OCI-LY1 (cell line): ENCODE data around the gene METRN.

Source experiments
- H2AFZ ChIP-seq: fragments of 200-600 bp; sonication (generic), shearing (Covaris generic); 2 replicates; pipeline ENCODE4 v1.6.0; 2014; ENCODE audit warnings: antibody characterized with exemption, mild to moderate bottlenecking, low read length
- H3F3A ChIP-seq: fragments of 200-600 bp; sonication (generic), shearing (Covaris generic); 2 replicates; pipeline ENCODE4 v1.6.0; 2014; ENCODE audit warnings: mild to moderate bottlenecking, antibody characterized with exemption, low read length, moderate library complexity; ENCODE audit not compliant: insufficient read depth
- H3K27ac ChIP-seq: fragments of 200-600 bp; sonication (generic); 2 replicates; pipeline ENCODE4 v1.5.1; 2014; ENCODE audit warnings: low read length, mixed run types, mild to moderate bottlenecking, low read depth; ENCODE audit not compliant: poor library complexity, severe bottlenecking
- H3K27me3 ChIP-seq: fragments of 200-600 bp; sonication (generic); 2 replicates; pipeline ENCODE4 v1.6.0; 2014; ENCODE audit warnings: antibody characterized with exemption, mild to moderate bottlenecking, low read length, moderate library complexity; ENCODE audit not compliant: insufficient read depth
- H3K36me3 ChIP-seq: fragments of 200-600 bp; sonication (generic); 2 replicates; pipeline ENCODE4 v1.6.1; 2014; ENCODE audit warnings: mild to moderate bottlenecking, antibody characterized with exemption, low read length, moderate library complexity, mixed read lengths; ENCODE audit not compliant: insufficient read depth
- H3K4me1 ChIP-seq: fragments of 200-600 bp; sonication (generic); 2 replicates; pipeline ENCODE4 v1.5.1; 2014; ENCODE audit warnings: mild to moderate bottlenecking, low read length, moderate library complexity; ENCODE audit not compliant: insufficient read depth, severe bottlenecking
- H3K4me2 ChIP-seq: fragments of 200-600 bp; sonication (generic), shearing (Covaris generic); 2 replicates; pipeline ENCODE4 v1.6.1; 2014; ENCODE audit warnings: low read length
- H3K4me3 ChIP-seq: fragments of 200-600 bp; sonication (generic); 2 replicates; pipeline ENCODE4 v1.5.1; 2014; ENCODE audit warnings: low read length, low read depth, mild to moderate bottlenecking, mixed read lengths; ENCODE audit not compliant: poor library complexity, severe bottlenecking
- H3K79me2 ChIP-seq: fragments of 200-600 bp; shearing (Covaris generic); 2 replicates; pipeline ENCODE4 v1.6.1; 2016; ENCODE audit warnings: mixed run types, low read length, mixed read lengths; ENCODE audit not compliant: insufficient read depth
- H3K9ac ChIP-seq: fragments of 200-600 bp; sonication (generic), shearing (Covaris generic); 2 replicates; pipeline ENCODE4 v1.6.1; 2014; ENCODE audit warnings: mild to moderate bottlenecking, low read length, mixed read lengths
- H3K9me2 ChIP-seq: fragments of 200-600 bp; sonication (generic), shearing (Covaris generic); 2 replicates; pipeline ENCODE4 v1.6.1; 2014; ENCODE audit warnings: low read depth, mild to moderate bottlenecking, low read length, mixed read lengths
- H3K9me3 ChIP-seq: fragments of 200-600 bp; shearing (Covaris generic); 2 replicates; pipeline ENCODE4 v1.6.1; 2014; ENCODE audit warnings: low read length, mixed read lengths
- H4K20me1 ChIP-seq: fragments of 200-600 bp; sonication (generic), shearing (Covaris generic); 2 replicates; pipeline ENCODE4 v1.6.0; 2016; ENCODE audit warnings: mild to moderate bottlenecking, low read length; ENCODE audit not compliant: insufficient read depth
- CTCF ChIP-seq: fragments of 200-600 bp; sonication (generic), shearing (Covaris generic); IDR thresholded peaks from 2 replicates; pipeline ENCODE4 v1.5.1; 2017; ENCODE audit warnings: mild to moderate bottlenecking, antibody characterized with exemption, low read length, moderate library complexity, mixed read lengths
- EZH2 ChIP-seq: fragments of 200-600 bp; sonication (generic), shearing (Covaris generic); IDR thresholded peaks from 2 replicates; pipeline ENCODE4 v1.8.0; 2017; ENCODE audit warnings: borderline replicate concordance, mixed run types, mild to moderate bottlenecking, antibody characterized with exemption, low read length, moderate library complexity, mixed read lengths

METRN gene

GRCh38 chr16:708959-709358 lies 6.0 kb upstream of the METRN start:
- no peaks in the 10 kb centered on the region for H4K20me1 ChIP-seq
- no peaks in the 10 kb centered on the region for H3F3A ChIP-seq
- no peaks in the 10 kb centered on the region for H3K9me2 ChIP-seq
- no peak overlapping the region for H3K4me3 ChIP-seq
- no peak overlapping the region for H3K9ac ChIP-seq
- no peaks in the 10 kb centered on the region for H3K9me3 ChIP-seq
- no peaks in the 10 kb centered on the region for H3K4me1 ChIP-seq
- peaks cover 8% of the 10 kb centered on the region; the same call in 1 of the 2 replicates for H3K27me3 ChIP-seq
- no peak overlapping the region for H2AFZ ChIP-seq
- H3K79me2 ChIP-seq = no peaks in the 10 kb centered on the region
- TF ChIP-seq EZH2 = no peak
- no peak for TF ChIP-seq CTCF
- H3K36me3 ChIP-seq = no peaks in the 10 kb centered on the region
- no peak overlapping the region for H3K27ac ChIP-seq
- H3K4me2 ChIP-seq = no peak overlapping the region

GRCh38 chr16:709566-710499 lies 5.1 kb upstream of the METRN start:
- Histone ChIP-seq H4K20me1 (no peaks in the 10 kb centered on the region), H3K4me1 (peaks cover 5% of the 10 kb centered on the region), H3K4me2 (no peak overlapping the region), H3K36me3 (no peaks in the 10 kb centered on the region), H3K9me2 (no peaks in the 10 kb centered on the region), H2AFZ (no peak overlapping the region), H3K9me3 (no peaks in the 10 kb centered on the region), H3K27me3 (peaks cover 14% of the 10 kb centered on the region), H3K79me2 (no peaks in the 10 kb centered on the region), H3K27ac (no peak overlapping the region), H3K9ac (no peak overlapping the region), H3F3A (no peaks in the 10 kb centered on the region), H3K4me3 (no peak overlapping the region)
- TF ChIP-seq EZH2 (no peak), CTCF (no peak)

GRCh38 chr16:710500-711075 lies 4.3 kb upstream of the METRN start:
- no peak overlapping the region for H3K4me3 ChIP-seq
- TF ChIP-seq EZH2 (no peak), CTCF (no peak)
- H4K20me1 ChIP-seq = no peaks in the 10 kb centered on the region
- no peak overlapping the region for H3K4me2 ChIP-seq
- H3K9me2 ChIP-seq = no peaks in the 10 kb centered on the region
- H3K36me3 ChIP-seq = no peaks in the 10 kb centered on the region
- no peaks in the 10 kb centered on the region for H3K9me3 ChIP-seq
- H2AFZ ChIP-seq = no peak overlapping the region
- H3K4me1 ChIP-seq = peaks cover 10% of the 10 kb centered on the region
- peaks cover 14% of the 10 kb centered on the region for H3K27me3 ChIP-seq
- no peaks in the 10 kb centered on the region for H3K79me2 ChIP-seq
- no peak overlapping the region for H3K9ac ChIP-seq
- no peak overlapping the region for H3K27ac ChIP-seq
- H3F3A ChIP-seq = no peaks in the 10 kb centered on the region
